Uterus (tissue), 2 donors: Measurements from ENCODE around the gene VWA8.

Experiments
- CTCF ChIP-seq, 4 experiments: fragments of 200-600 bp in 2 of 4; fragments of 450-650 bp in 2 of 4; sonication (generic) in 2 of 4; IDR thresholded peaks; one replicate each; pipeline ENCODE4 v1.5.1; 2016 to 2019; ENCODE audit warnings: antibody characterized with exemption in 4 of 4, mild to moderate bottlenecking in 2 of 4, moderate library complexity in 1 of 4
- POLR2A ChIP-seq, 2 donors: fragments of 450-650 bp; IDR thresholded peaks; one replicate each; pipeline ENCODE4 v1.6.1; 2016; ENCODE audit warnings: antibody characterized with exemption in 2 of 2, mild to moderate bottlenecking in 1 of 2, moderate library complexity in 1 of 2

GRCh38 chr13:41995946-41996345 lies 35.0 kb upstream of the VWA8 start:
- no peak for TF ChIP-seq CTCF (IDR thresholded peaks at IDR 0.05)
- no peak for TF ChIP-seq POLR2A (IDR thresholded peaks at IDR 0.05)
